Stimulated activated CD8-positive, alpha-beta memory T cell treated with anti-CD3 and anti-CD28 coated beads, Interleukin-12 subunit alpha, Interleukin-12 subunit beta, amount 100 ng/mL, for 24 hours (primary cell): ENCODE measurements around the gene LDLR.
"Not testable (repeated sequence)": the region's sequence is repeated elsewhere in the genome, so short reads cannot be mapped to it uniquely, and the experiment has no call there.

Experiments
- DNase-seq: peaks from one replicate; pipeline ENCODE4 v3.0.0-alpha.2; 2020; ENCODE audit errors: extremely low read depth

The LDLR gene

GRCh38 chr19:11173516-11174155, 84.4 kb downstream of the LDLR start:
- DNase-seq, result no peak

GRCh38 chr19:11174336-11174735, 85.1 kb downstream of the LDLR start:
- DNase-seq, result no peak

- DNase-seq, result no peak
Observed at GRCh38 chr19:11175920-11176319, 86.7 kb downstream of the LDLR start.

GRCh38 chr19:11176466-11177193, 87.4 kb downstream of the LDLR start:
- DNase-seq, result no peak

GRCh38 chr19:11177592-11177991, 88.3 kb downstream of the LDLR start:
- no peak for DNase-seq

GRCh38 chr19:11179145-11179465, 89.8 kb downstream of the LDLR start:
- DNase-seq, result not testable (repeated sequence)

- no peak for DNase-seq
Observed at GRCh38 chr19:11179716-11180297, 90.5 kb downstream of the LDLR start.

GRCh38 chr19:11180346-11180745, 91.1 kb downstream of the LDLR start:
- no peak for DNase-seq

- DNase-seq, result not testable (repeated sequence)
Observed at GRCh38 chr19:11180975-11181374, 91.7 kb downstream of the LDLR start.

- DNase-seq, result no peak
Observed at GRCh38 chr19:11181488-11181887, 92.2 kb downstream of the LDLR start.
